ENCODE results near the gene PGR. TPM values are rescaled to one million over a fixed set of nuclear protein-coding genes. Genes with fewer than 3 reads are reported as not detected.
A peak's percentile ranks its signal among the peaks of the same experiment; 100 is the strongest.

PGR gene
- total and polyA plus RNA-seq, 2 of the 8 experiments (the other 6 are each of a cell fraction or from before 2014, with no cell fraction given), result 0.03 to 0.35 TPM

GRCh38 chr11:101166038-101166437, 36.4 kb upstream of the PGR start:
- no peak overlapping the region for H3K14ac ChIP-seq (ENCODE audit: insufficient read length)
- FAIRE-seq, result no peak
- WGBS, 2 experiments (ENCODE audit: extremely low coverage in 1 of 2, insufficient coverage in 1 of 2, insufficient read length in 1 of 2, insufficient replicate concordance in 2 of 2, low coverage in 1 of 2, low lambda C conversion rate in 2 of 2, missing lambda C conversion rate in 1 of 2), result 75% methylated on average over 1 of the region's 1 CpG; no CpG with 5 or more reads in 1 of the 2 experiments

More at GRCh38 chr11:101166038-101166437, 36.4 kb upstream of the PGR start:
- Histone ChIP-seq H2AFZ (ENCODE audit: low read length) (0 out of 2 replicates have a peak overlapping the region, but pooled peaks have one; percentile 51), H2BK15ac (ENCODE audit: low read length) (no peak overlapping the region), H3K4me1 (replicated peaks in 1 of 4; ENCODE audit: control insufficient read depth in 3 of 4, insufficient read depth in 4 of 4, low read length in 3 of 4) (no peaks in the 10 kb centered on the region), H3K9me3 (ENCODE audit: insufficient read depth in 2 of 2, low read depth in 1 of 2, low read length in 1 of 2) (no peaks in the 10 kb centered on the region), H4K20me1 (replicated peaks in 1 of 2; ENCODE audit: control insufficient read depth in 1 of 2, insufficient read depth in 2 of 2, low read length in 2 of 2) (no peaks in the 10 kb centered on the region), H4K91ac (replicated peaks; ENCODE audit: insufficient read length, low read length) (no peak overlapping the region), H3K4ac (replicated peaks; ENCODE audit: insufficient read length, low read depth, low read length) (no peak overlapping the region), H4K5ac (ENCODE audit: insufficient read length, low read depth, low read length) (no peak overlapping the region), H3K23ac (ENCODE audit: insufficient read length) (no peak overlapping the region), H2BK20ac (ENCODE audit: low read length) (no peak overlapping the region), H3K4me2 (ENCODE audit: insufficient read depth in 1 of 2, low read depth in 2 of 2, low read length in 2 of 2) (no peak overlapping the region), H2BK12ac (ENCODE audit: low read depth, low read length) (no peak overlapping the region), H3K9ac (replicated peaks in 1 of 4; ENCODE audit: extremely low read depth in 1 of 4, low read depth in 3 of 4, low read length in 3 of 4) (no peak overlapping the region), H3K27ac (ENCODE audit: low read depth, low read length) (no peak overlapping the region), H3K18ac (ENCODE audit: extremely low read depth, low read length) (no peak overlapping the region), H2BK5ac (ENCODE audit: low read depth, low read length) (no peak overlapping the region), H3K27me3 (replicated peaks in 1 of 4; ENCODE audit: control insufficient read depth in 3 of 4, extremely low read depth in 1 of 4, insufficient read depth in 3 of 4, low read length in 3 of 4) (no peaks in the 10 kb centered on the region), H3K36me3 (ENCODE audit: control insufficient read depth in 2 of 4, insufficient read depth in 4 of 4, low read length in 3 of 4) (no peaks in the 10 kb centered on the region), H4K8ac (ENCODE audit: extremely low read depth, insufficient read depth, low read length) (no peak overlapping the region), H3K56ac (replicated peaks; ENCODE audit: insufficient read length, low read depth, low read length) (no peak overlapping the region), H3K79me1 (ENCODE audit: low read depth, low read length) (no peaks in the 10 kb centered on the region), H3K4me3 (ENCODE audit: extremely low read depth in 1 of 4, insufficient read depth in 2 of 4, low read depth in 3 of 4, low read length in 4 of 4) (no peak overlapping the region), H2AK5ac (ENCODE audit: low read depth, low read length) (no peak overlapping the region), H2BK120ac (replicated peaks; ENCODE audit: low read depth, low read length) (no peak overlapping the region), H3K79me2 (ENCODE audit: control insufficient read depth in 1 of 2, insufficient read depth in 2 of 2, low read length in 2 of 2) (no peaks in the 10 kb centered on the region), H3K23me2 (ENCODE audit: low read depth, low read length) (no peaks in the 10 kb centered on the region)
- ChIA-PET POLR2A (ENCODE audit: partially characterized antibody) (no interaction called here), CTCF (ENCODE audit: partially characterized antibody) (interaction anchor here (1.1 kb wide), 1 partner anchor 82 kb away, joined by 3 read pairs; no protein-coding TSS in a partner anchor)
- TF ChIP-seq EP300 (IDR thresholded peaks at IDR 0.05; ENCODE audit: borderline replicate concordance in 1 of 2, low read depth in 2 of 2, low read length in 2 of 2) (no peak), RAD21 (IDR thresholded peaks at IDR 0.05 in 1 of 2, conservative IDR thresholded peaks at IDR 0.05 in 1 of 2; ENCODE audit: low read depth in 2 of 2, low read length in 2 of 2) (peak; percentile 23 to 44; a peak in 3 of 4 replicates)
- no peak for DNase-seq (ENCODE audit: low read depth in 1 of 2, low spot score in 2 of 2)
